ENCODE results near the gene LDHB.

LDHB gene

GRCh38 chr12:21659383-21659782 lies 1.7 kb upstream of the LDHB start:
- no peak overlapping the region for H3K27ac ChIP-seq
- DNase-seq = no peak
- intact Hi-C loops (cut with DNase I; ENCODE audit: low total_unique reads) = no loop called here
- H3K36me3 ChIP-seq = peaks cover 0 to 2% (median 1%) of the 10 kb centered on the region in 3 donors
- H3K4me1 ChIP-seq = peaks cover 0 to 17% (median 15%) of the 10 kb centered on the region in 4 donors
- H3K4me3 ChIP-seq = no peak overlapping the region
- H3K9me3 ChIP-seq = no peaks in the 10 kb centered on the region
- TF ChIP-seq, protein P1, sequence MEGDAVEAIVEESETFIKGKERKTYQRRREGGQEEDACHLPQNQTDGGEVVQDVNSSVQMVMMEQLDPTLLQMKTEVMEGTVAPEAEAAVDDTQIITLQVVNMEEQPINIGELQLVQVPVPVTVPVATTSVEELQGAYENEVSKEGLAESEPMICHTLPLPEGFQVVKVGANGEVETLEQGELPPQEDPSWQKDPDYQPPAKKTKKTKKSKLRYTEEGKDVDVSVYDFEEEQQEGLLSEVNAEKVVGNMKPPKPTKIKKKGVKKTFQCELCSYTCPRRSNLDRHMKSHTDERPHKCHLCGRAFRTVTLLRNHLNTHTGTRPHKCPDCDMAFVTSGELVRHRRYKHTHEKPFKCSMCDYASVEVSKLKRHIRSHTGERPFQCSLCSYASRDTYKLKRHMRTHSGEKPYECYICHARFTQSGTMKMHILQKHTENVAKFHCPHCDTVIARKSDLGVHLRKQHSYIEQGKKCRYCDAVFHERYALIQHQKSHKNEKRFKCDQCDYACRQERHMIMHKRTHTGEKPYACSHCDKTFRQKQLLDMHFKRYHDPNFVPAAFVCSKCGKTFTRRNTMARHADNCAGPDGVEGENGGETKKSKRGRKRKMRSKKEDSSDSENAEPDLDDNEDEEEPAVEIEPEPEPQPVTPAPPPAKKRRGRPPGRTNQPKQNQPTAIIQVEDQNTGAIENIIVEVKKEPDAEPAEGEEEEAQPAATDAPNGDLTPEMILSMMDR (IDR thresholded peaks at IDR 0.05) = no peak
- no peaks in the 10 kb centered on the region for H3K27me3 ChIP-seq

DNA sequence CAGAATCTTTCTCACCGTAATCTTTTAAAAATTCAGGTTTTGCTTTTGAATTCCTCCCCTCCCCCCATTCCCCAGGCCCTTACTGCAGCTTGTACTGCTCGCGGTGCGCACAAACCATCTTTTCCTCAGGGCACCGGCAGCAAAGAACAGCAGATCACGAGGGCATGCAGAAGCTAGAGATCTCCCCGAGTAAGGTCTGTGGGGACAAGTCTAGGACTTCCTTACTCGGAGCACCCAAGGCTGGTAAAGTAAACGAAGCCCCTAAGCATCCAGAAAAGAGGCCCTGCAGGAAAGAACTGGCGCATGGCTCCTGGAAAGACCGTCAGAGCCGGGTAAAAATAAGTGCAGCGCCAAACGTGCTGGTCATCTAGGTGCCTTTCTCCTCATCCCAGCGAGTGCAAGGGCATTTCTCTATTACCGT lies 727 bp downstream of the LDHB start:
- intact Hi-C loops (cut with DNase I; ENCODE audit: low total_unique reads) = no loop called here

GRCh38 chr12:21655591-21655990 lies 2.1 kb downstream of the LDHB start:
- no peak for DNase-seq
- H3K4me1 ChIP-seq = peaks cover 0 to 21% (median 17%) of the 10 kb centered on the region in 4 donors
- TF ChIP-seq, protein P1 (IDR thresholded peaks at IDR 0.05) = no peak
- no peak overlapping the region for H3K4me3 ChIP-seq
- peak overlapping the region in 1 of 2 donors; percentile 94 for H3K27ac ChIP-seq
- H3K36me3 ChIP-seq = peaks cover 26 to 36% (median 27%) of the 10 kb centered on the region in 3 donors
- no peaks in the 10 kb centered on the region for H3K9me3 ChIP-seq
- H3K27me3 ChIP-seq = no peaks in the 10 kb centered on the region
- intact Hi-C loops (cut with DNase I; ENCODE audit: low total_unique reads) = no loop called here

More for the DNA sequence above, 727 bp downstream of the LDHB start:
- Histone ChIP-seq H3K27me3 (no peaks in the 10 kb centered on the region), H3K36me3 (peaks cover 15 to 24% (median 16%) of the 10 kb centered on the region in 3 donors), H3K4me3 (peak overlapping the region; percentile 87 to 91), H3K4me1 (peaks cover 0 to 21% (median 15%) of the 10 kb centered on the region in 4 donors), H3K9me3 (no peaks in the 10 kb centered on the region), H3K27ac (peak overlapping the region; percentile 88 to 94)
- TF ChIP-seq, protein P1 (IDR thresholded peaks at IDR 0.05) = no peak
- peak in 1 of 2 donors; percentile 38 for DNase-seq

GRCh38 chr12:21651821-21652220 lies 5.8 kb downstream of the LDHB start:
- TF ChIP-seq, protein P1 (IDR thresholded peaks at IDR 0.05) = no peak
- Histone ChIP-seq H3K27me3 (no peaks in the 10 kb centered on the region), H3K4me1 (peaks cover 0 to 21% (median 16%) of the 10 kb centered on the region in 4 donors), H3K9me3 (no peaks in the 10 kb centered on the region), H3K27ac (no peak overlapping the region), H3K36me3 (peaks cover 32 to 66% (median 49%) of the 10 kb centered on the region in 3 donors), H3K4me3 (no peak overlapping the region)
- DNase-seq = no peak
- intact Hi-C loops (cut with DNase I; ENCODE audit: low total_unique reads) = no loop called here

DNA sequence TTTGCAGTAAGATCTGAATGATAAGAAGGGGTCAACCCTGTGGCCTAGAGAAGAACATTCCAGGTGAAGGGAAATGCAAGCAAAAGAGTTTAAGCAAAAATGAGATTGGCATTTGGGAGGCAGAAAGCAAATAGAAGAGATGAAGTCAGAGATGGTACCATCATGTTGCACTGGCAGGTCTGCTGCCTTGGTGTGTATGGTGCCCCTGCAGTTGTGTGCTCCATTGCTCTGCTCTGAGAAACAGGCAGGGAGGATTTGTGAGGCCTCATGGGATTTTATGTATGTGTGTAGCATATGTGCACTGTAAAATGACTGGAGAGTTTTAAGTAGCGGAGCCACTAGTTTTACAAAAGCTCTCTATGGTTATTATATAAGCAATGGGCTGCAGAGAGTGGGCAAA lies 6.6 kb downstream of the LDHB start:
- H3K36me3 ChIP-seq = peaks cover 40 to 74% (median 57%) of the 10 kb centered on the region in 3 donors
- TF ChIP-seq, protein P1 (IDR thresholded peaks at IDR 0.05) = no peak
- H3K9me3 ChIP-seq = no peaks in the 10 kb centered on the region
- no peak overlapping the region for H3K27ac ChIP-seq
- H3K4me3 ChIP-seq = no peak overlapping the region
- no peak for DNase-seq
- H3K4me1 ChIP-seq = peaks cover 0 to 16% (median 8%) of the 10 kb centered on the region in 4 donors
- intact Hi-C loops (cut with DNase I; ENCODE audit: low total_unique reads) = no loop called here
- no peaks in the 10 kb centered on the region for H3K27me3 ChIP-seq

DNA sequence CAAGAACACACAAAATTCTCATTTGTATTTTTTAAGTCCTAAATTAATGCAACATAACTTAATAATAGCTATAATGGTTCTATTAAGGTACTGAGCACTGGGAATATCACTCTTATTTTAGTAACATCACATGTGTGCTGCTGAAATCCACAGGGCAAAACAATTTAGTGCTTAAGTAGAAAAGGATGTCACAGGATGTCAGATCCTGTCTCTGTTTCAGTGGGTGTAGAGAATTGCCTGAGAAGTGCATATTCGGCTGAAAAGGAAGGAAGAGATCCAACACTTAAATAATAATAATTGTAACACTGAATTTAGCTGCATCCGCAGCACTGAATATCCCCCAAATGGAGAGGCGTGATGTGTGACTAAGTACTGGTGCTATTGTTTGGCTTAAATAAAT lies 8.6 kb downstream of the LDHB start:
- Histone ChIP-seq H3K27me3 (no peaks in the 10 kb centered on the region), H3K4me3 (no peak overlapping the region), H3K36me3 (peaks cover 50 to 89% (median 69%) of the 10 kb centered on the region in 3 donors), H3K9me3 (no peaks in the 10 kb centered on the region), H3K4me1 (peaks cover 0 to 4% (median 2%) of the 10 kb centered on the region in 4 donors), H3K27ac (no peak overlapping the region)
- DNase-seq = no peak
- TF ChIP-seq, protein P1 (IDR thresholded peaks at IDR 0.05) = no peak
- intact Hi-C loops (cut with DNase I; ENCODE audit: low total_unique reads) = no loop called here
